GM21360 (cell line): ENCODE measurements around the gene MAP3K12.
A peak's percentile ranks its signal among the peaks of the same experiment; 100 is the strongest.
"Not testable (repeated sequence)": the region's sequence is repeated elsewhere in the genome, so short reads cannot be mapped to it uniquely, and the experiment has no call there.

ENCODE experiments used
- ATAC-seq: cut with Tn5 transposase; IDR thresholded peaks from one replicate; pipeline ENCODE4 v1.9.1; 2021; ENCODE audit warnings: mild to moderate bottlenecking, moderate library complexity; ENCODE audit not compliant: unreplicated experiment

The MAP3K12 gene

GRCh38 chr12:53499266-53500141, at the start of gene MAP3K12:
Gene MAP3K12, minus strand, starts transcription at chr12:53499458. Its CDS starts 12,067 bp downstream, at chr12:53487391.
- no peak for ATAC-seq

- ATAC-seq, result not testable (repeated sequence)
Observed at GRCh38 chr12:53548354-53548753, 49.1 kb upstream of the MAP3K12 start.

GRCh38 chr12:53543539-53543938, 44.3 kb upstream of the MAP3K12 start:
- ATAC-seq, result peak; percentile 64

- ATAC-seq, result no peak
Observed at GRCh38 chr12:53539526-53539925, 40.3 kb upstream of the MAP3K12 start.

- ATAC-seq, result no peak
Observed at GRCh38 chr12:53538209-53538689, 39.0 kb upstream of the MAP3K12 start.

GRCh38 chr12:53536962-53537361, 37.7 kb upstream of the MAP3K12 start:
- ATAC-seq, result no peak

GRCh38 chr12:53533471-53533870, 34.2 kb upstream of the MAP3K12 start:
- ATAC-seq, result no peak

GRCh38 chr12:53532524-53533445, 33.5 kb upstream of the MAP3K12 start:
- no peak for ATAC-seq

GRCh38 chr12:53532021-53532420, 32.8 kb upstream of the MAP3K12 start:
- ATAC-seq, result no peak

- ATAC-seq, result no peak
Observed at GRCh38 chr12:53530920-53531319, 31.7 kb upstream of the MAP3K12 start.

- no peak for ATAC-seq
Observed at GRCh38 chr12:53530061-53530460, 30.8 kb upstream of the MAP3K12 start.

- ATAC-seq, result no peak
Observed at GRCh38 chr12:53524476-53524875, 25.2 kb upstream of the MAP3K12 start.

GRCh38 chr12:53523131-53523530, 23.9 kb upstream of the MAP3K12 start:
- no peak for ATAC-seq

GRCh38 chr12:53518381-53518780, 19.1 kb upstream of the MAP3K12 start:
- no peak for ATAC-seq

- no peak for ATAC-seq
Observed at GRCh38 chr12:53516758-53517455, 17.6 kb upstream of the MAP3K12 start.

GRCh38 chr12:53515291-53515680, 16.0 kb upstream of the MAP3K12 start:
- no peak for ATAC-seq

- ATAC-seq, result no peak
Observed at GRCh38 chr12:53514628-53515290, 15.5 kb upstream of the MAP3K12 start.

- no peak for ATAC-seq
Observed at GRCh38 chr12:53513712-53514410, 14.6 kb upstream of the MAP3K12 start.

- no peak for ATAC-seq
Observed at GRCh38 chr12:53510181-53510812, 11.0 kb upstream of the MAP3K12 start.
